H9 (cell line): Measurements from ENCODE around the gene AGMO. TPM values are rescaled to one million over a fixed set of nuclear protein-coding genes. Genes with fewer than 3 reads are reported as not detected.

Experiments
- DNase-seq: peaks from one replicate; pipeline ENCODE4 v3.0.0-alpha.2; 2017
- H2AFZ ChIP-seq: one replicate; pipeline ENCODE4 v1.6.1; 2013; ENCODE audit warnings: mild to moderate bottlenecking, low read length, control low read depth, moderate library complexity
- H2AK5ac ChIP-seq: 2 replicates; pipeline ENCODE4 v1.6.1; 2013; ENCODE audit warnings: low read length, control low read depth, mixed read lengths; ENCODE audit not compliant: insufficient read length
- H2BK120ac ChIP-seq: one replicate; pipeline ENCODE4 v1.6.1; 2013; ENCODE audit warnings: low read depth, mild to moderate bottlenecking, low read length, control low read depth, inconsistent platforms; ENCODE audit not compliant: poor library complexity, severe bottlenecking
- H2BK12ac ChIP-seq: 2 replicates; pipeline ENCODE4 v1.6.1; 2013; ENCODE audit warnings: low read length, control low read depth, mixed read lengths, low read depth; ENCODE audit not compliant: insufficient read length
- H2BK15ac ChIP-seq: 2 replicates; pipeline ENCODE4 v1.6.1; 2013; ENCODE audit warnings: low read depth, low read length, control low read depth
- H2BK20ac ChIP-seq: one replicate; pipeline ENCODE4 v1.6.1; 2013; ENCODE audit warnings: low read depth, mild to moderate bottlenecking, low read length, control low read depth, inconsistent platforms; ENCODE audit not compliant: poor library complexity, severe bottlenecking
- H2BK5ac ChIP-seq: 2 replicates; pipeline ENCODE4 v1.6.1; 2013; ENCODE audit warnings: low read length, control low read depth, mixed read lengths; ENCODE audit not compliant: insufficient read length
- H3K14ac ChIP-seq: 2 replicates; pipeline ENCODE4 v1.6.1; 2013; ENCODE audit warnings: low read length, control low read depth; ENCODE audit not compliant: insufficient read depth
- H3K18ac ChIP-seq: 2 replicates; pipeline ENCODE4 v1.6.1; 2013; ENCODE audit warnings: low read depth, mild to moderate bottlenecking, mixed read lengths, low read length, control low read depth; ENCODE audit not compliant: insufficient read length
- H3K23ac ChIP-seq: 2 replicates; pipeline ENCODE4 v1.6.1; 2013; ENCODE audit warnings: low read length, control low read depth, mixed read lengths, low read depth; ENCODE audit not compliant: insufficient read length
- H3K23me2 ChIP-seq: 2 replicates; pipeline ENCODE4 v1.6.1; 2013; ENCODE audit warnings: low read depth, mild to moderate bottlenecking, mixed read lengths, low read length, control low read depth; ENCODE audit not compliant: insufficient read length, poor library complexity, severe bottlenecking
- H3K27ac ChIP-seq: 2 replicates; pipeline ENCODE4 v1.5.1; 2013; ENCODE audit warnings: low read length, control low read depth, mixed read lengths, low read depth; ENCODE audit not compliant: insufficient read length
- H3K27me3 ChIP-seq: 2 replicates; pipeline ENCODE4 v1.6.1; 2013; ENCODE audit warnings: low read length, control low read depth, inconsistent platforms; ENCODE audit not compliant: insufficient read depth
- H3K4ac ChIP-seq: 2 replicates; pipeline ENCODE4 v1.6.1; 2013; ENCODE audit warnings: low read depth, mild to moderate bottlenecking, control low read depth, inconsistent platforms, low read length, moderate library complexity
- H3K4me1 ChIP-seq: 2 replicates; pipeline ENCODE4 v1.6.1; 2013; ENCODE audit warnings: low read length, control low read depth, inconsistent platforms; ENCODE audit not compliant: insufficient read depth
- H3K4me2 ChIP-seq: 2 replicates; pipeline ENCODE4 v1.6.1; 2013; ENCODE audit warnings: low read length, control low read depth, mixed read lengths; ENCODE audit not compliant: insufficient read length, insufficient read depth
- H3K56ac ChIP-seq: 2 replicates; pipeline ENCODE4 v1.6.1; 2013; ENCODE audit warnings: low read depth, mild to moderate bottlenecking, mixed read lengths, low read length, control low read depth; ENCODE audit not compliant: insufficient read length
- H3K79me1 ChIP-seq: 2 replicates; pipeline ENCODE4 v1.6.1; 2013; ENCODE audit warnings: low read depth, mild to moderate bottlenecking, moderate library complexity, low read length, control low read depth, inconsistent platforms; ENCODE audit not compliant: insufficient read depth, poor library complexity, severe bottlenecking
- H3K79me2 ChIP-seq: 2 replicates; pipeline ENCODE4 v1.6.1; 2013; ENCODE audit warnings: low read length, control low read depth, inconsistent platforms; ENCODE audit not compliant: insufficient read depth
- H3K9ac ChIP-seq: 2 replicates; pipeline ENCODE4 v1.6.1; 2013; ENCODE audit warnings: low read length, control low read depth, mixed read lengths; ENCODE audit not compliant: insufficient read length; ENCODE audit errors: extremely low read depth
- H3K9me3 ChIP-seq: one replicate; pipeline ENCODE4 v1.6.1; 2013; ENCODE audit warnings: low read depth, low read length, inconsistent platforms; ENCODE audit not compliant: control insufficient read depth
- H3T11ph ChIP-seq: one replicate; pipeline ENCODE4 v1.6.1; 2013; ENCODE audit warnings: mild to moderate bottlenecking, low read length, control low read depth, inconsistent platforms
- H4K20me1 ChIP-seq: one replicate; pipeline ENCODE4 v1.6.1; 2013; ENCODE audit not compliant: control insufficient read depth, insufficient read length, insufficient read depth
- H4K5ac ChIP-seq: 2 replicates; pipeline ENCODE4 v1.6.1; 2013; ENCODE audit warnings: low read depth, mild to moderate bottlenecking, mixed read lengths, low read length, control low read depth; ENCODE audit not compliant: insufficient read length
- H4K8ac ChIP-seq: replicated peaks from 2 replicates; pipeline ENCODE4 v1.6.1; 2013; ENCODE audit warnings: low read length, control low read depth, mixed read lengths, low read depth; ENCODE audit not compliant: insufficient read length
- H4K91ac ChIP-seq: 2 replicates; pipeline ENCODE4 v1.6.1; 2013; ENCODE audit warnings: low read depth, mild to moderate bottlenecking, moderate library complexity, mixed read lengths, low read length, control low read depth; ENCODE audit not compliant: insufficient read length
- H3K27ac Mint-ChIP-seq, 3 experiments: 2 replicates in 2 of 3; 3 replicates in 1 of 3; pipeline ENCODE4 v1.8.0; 2020 to 2021; ENCODE audit warnings: mixed read lengths in 3 of 3, mild to moderate bottlenecking in 1 of 3, moderate library complexity in 1 of 3
- H3K27me3 Mint-ChIP-seq: 2 replicates; pipeline ENCODE4 v1.8.0; 2021; ENCODE audit warnings: low read depth, mild to moderate bottlenecking, moderate library complexity, mixed read lengths
- H3K36me3 Mint-ChIP-seq, 3 experiments: 2 replicates in 2 of 3; 3 replicates in 1 of 3; pipeline ENCODE4 v1.8.0; 2020 to 2021; ENCODE audit warnings: low read depth in 3 of 3, mixed read lengths in 3 of 3; ENCODE audit not compliant: insufficient read depth in 1 of 3
- H3K4me1 Mint-ChIP-seq, 2 experiments: 2 replicates each; pipeline ENCODE4 v1.8.0; 2020; ENCODE audit warnings: mixed read lengths in 2 of 2
- H3K4me3 Mint-ChIP-seq, 2 experiments: 2 replicates in 1 of 2; 3 replicates in 1 of 2; pipeline ENCODE4 v1.8.0; 2020 to 2021; ENCODE audit warnings: mild to moderate bottlenecking in 2 of 2, mixed read lengths in 2 of 2, moderate library complexity in 1 of 2
- H3K9me3 Mint-ChIP-seq, 2 experiments: 2 replicates in 1 of 2; 3 replicates in 1 of 2; pipeline ENCODE4 v1.8.0; 2020; ENCODE audit warnings: mild to moderate bottlenecking in 2 of 2, mixed read lengths in 2 of 2, moderate library complexity in 1 of 2
- WGBS: extraction: QIAGEN DNeasy Blood & Tissue Kit; methylation state at CpG from one replicate; pipeline ENCODE4 v1.1.7; 2013; ENCODE audit warnings: missing lambda C conversion rate, low lambda C conversion rate, mixed read lengths; ENCODE audit not compliant: insufficient read length; ENCODE audit errors: extremely low coverage; 5-methylcytosine and 5-hydroxymethylcytosine counted together
- total RNA-seq: library from RNA; stranded (reverse); gene quantifications from 2 replicates; pipeline ENCODE4 v1.2.1, GENCODE V29; 2021
- TF ChIP-seq, protein P1 (sequence below): fragments of 200-600 bp; sonication (generic); conservative IDR thresholded peaks from 3 replicates; pipeline ENCODE4 v1.8.0; 2021; ENCODE audit warnings: antibody characterized with exemption, mild to moderate bottlenecking

AGMO gene
- total RNA-seq, 1 experiment from 2014 or later: 0.70 TPM

DNA sequence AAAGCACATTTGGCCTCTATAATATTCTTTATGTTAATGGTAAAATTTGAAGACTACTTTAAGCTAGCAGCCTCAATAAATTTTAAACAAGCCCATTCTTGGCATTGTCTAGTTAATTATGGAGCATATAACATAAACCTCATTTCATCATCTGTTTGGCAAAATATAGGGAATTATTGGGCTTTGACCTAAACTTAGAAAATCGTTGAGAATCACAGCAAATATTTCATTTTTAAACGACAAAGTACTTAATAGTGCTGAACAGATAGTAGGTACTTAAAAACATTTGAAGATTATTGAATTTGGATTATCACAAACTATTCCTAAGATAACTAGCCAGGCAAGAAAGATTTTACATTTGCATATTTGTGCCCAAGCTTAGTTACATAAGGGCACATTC, 73.4 kb downstream of the AGMO start:
- no peaks in the 10 kb centered on the region for H3K79me1 ChIP-seq
- H3K4ac ChIP-seq: no peak overlapping the region
- Mint-ChIP-seq H3K27me3 (no peaks in the 10 kb centered on the region), H3K9me3 (no peaks in the 10 kb centered on the region), H3K36me3 (no peaks in the 10 kb centered on the region; a peak in 1 of 7 replicates), H3K4me3 (no peak overlapping the region), H3K27ac (no peak overlapping the region), H3K4me1 (no peaks in the 10 kb centered on the region)
- TF ChIP-seq, protein P1, sequence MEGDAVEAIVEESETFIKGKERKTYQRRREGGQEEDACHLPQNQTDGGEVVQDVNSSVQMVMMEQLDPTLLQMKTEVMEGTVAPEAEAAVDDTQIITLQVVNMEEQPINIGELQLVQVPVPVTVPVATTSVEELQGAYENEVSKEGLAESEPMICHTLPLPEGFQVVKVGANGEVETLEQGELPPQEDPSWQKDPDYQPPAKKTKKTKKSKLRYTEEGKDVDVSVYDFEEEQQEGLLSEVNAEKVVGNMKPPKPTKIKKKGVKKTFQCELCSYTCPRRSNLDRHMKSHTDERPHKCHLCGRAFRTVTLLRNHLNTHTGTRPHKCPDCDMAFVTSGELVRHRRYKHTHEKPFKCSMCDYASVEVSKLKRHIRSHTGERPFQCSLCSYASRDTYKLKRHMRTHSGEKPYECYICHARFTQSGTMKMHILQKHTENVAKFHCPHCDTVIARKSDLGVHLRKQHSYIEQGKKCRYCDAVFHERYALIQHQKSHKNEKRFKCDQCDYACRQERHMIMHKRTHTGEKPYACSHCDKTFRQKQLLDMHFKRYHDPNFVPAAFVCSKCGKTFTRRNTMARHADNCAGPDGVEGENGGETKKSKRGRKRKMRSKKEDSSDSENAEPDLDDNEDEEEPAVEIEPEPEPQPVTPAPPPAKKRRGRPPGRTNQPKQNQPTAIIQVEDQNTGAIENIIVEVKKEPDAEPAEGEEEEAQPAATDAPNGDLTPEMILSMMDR: no peak
- H3K14ac ChIP-seq: no peak overlapping the region
- H2BK5ac ChIP-seq: no peak overlapping the region
- no peaks in the 10 kb centered on the region for H3K23me2 ChIP-seq
- no peaks in the 10 kb centered on the region for H3K4me1 ChIP-seq
- H2AK5ac ChIP-seq: no peak overlapping the region
- H4K8ac ChIP-seq: no peak overlapping the region
- no peak overlapping the region for H2BK120ac ChIP-seq
- WGBS: no CpG with 5 or more reads among the region's 2 CpGs
- no peak overlapping the region for H2BK20ac ChIP-seq
- no peak overlapping the region for H3T11ph ChIP-seq
- H2BK15ac ChIP-seq: no peak overlapping the region
- H3K79me2 ChIP-seq: no peaks in the 10 kb centered on the region
- no peak overlapping the region for H2AFZ ChIP-seq
- H3K27ac ChIP-seq: no peak overlapping the region
- no peaks in the 10 kb centered on the region for H4K20me1 ChIP-seq
- DNase-seq: no peak
- no peak overlapping the region for H3K4me2 ChIP-seq
- no peak overlapping the region for H3K56ac ChIP-seq
- H3K23ac ChIP-seq: no peak overlapping the region
- no peak overlapping the region for H3K18ac ChIP-seq
- H4K5ac ChIP-seq: no peak overlapping the region
- no peak overlapping the region for H3K9ac ChIP-seq
- no peak overlapping the region for H4K91ac ChIP-seq
- H3K9me3 ChIP-seq: no peaks in the 10 kb centered on the region
- no peak overlapping the region for H2BK12ac ChIP-seq
- H3K27me3 ChIP-seq: no peaks in the 10 kb centered on the region
